ENCODE results near the gene BMP8A.
A peak's percentile ranks its signal among the peaks of the same experiment; 100 is the strongest.
"Not testable (repeated sequence)": the region's sequence is repeated elsewhere in the genome, so short reads cannot be mapped to it uniquely, and the experiment has no call there.

Gene BMP8A

DNA sequence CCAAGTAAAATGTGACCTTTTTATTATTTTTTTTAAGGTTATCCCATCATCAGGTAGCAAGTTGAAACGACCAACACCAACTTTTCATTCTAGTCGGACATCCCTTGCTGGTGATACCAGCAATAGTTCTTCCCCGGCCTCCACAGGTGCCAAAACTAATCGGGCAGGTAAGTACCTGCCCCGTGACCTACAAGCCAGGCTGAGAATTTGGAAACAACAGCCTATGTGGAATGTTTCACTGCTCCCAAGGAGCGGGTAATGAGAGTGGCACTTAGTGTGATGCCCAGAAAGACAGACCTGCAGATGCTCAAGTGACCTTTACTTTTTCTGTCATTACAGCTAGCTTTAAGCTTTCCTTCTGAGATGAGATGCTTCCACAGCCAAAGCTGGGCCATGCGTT lies 6.9 kb upstream of the BMP8A start:
- DNase-seq: no peak

- DNase-seq: no peak
These were observed 6.2 kb upstream of the BMP8A start for GRCh38 chr1:39485046-39485803.

DNA sequence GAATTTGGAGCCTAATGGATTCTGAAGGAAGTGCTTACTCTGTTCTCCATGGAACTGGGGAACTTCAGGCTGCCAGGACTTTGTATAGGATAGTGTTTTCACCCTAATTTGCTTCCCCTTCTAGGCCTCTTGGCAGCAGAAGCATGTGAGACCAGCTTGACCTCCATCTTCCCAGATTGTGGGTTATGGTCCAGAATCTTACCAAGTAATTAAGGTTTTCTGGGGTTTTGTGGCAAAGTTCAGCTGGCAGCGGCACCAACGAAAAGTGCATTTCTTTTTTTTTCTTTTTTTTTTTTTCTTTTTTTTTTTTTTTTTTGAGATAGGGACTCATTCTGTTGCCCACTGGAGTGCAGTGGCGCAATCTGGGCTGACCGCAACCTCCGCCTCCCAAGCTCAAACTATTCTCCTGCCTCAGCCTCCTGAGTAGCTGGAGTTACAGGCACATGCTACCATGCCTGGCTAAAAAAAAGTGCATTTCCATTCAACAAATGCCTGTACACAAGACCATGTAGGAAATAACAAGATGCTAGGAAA lies 3.4 kb upstream of the BMP8A start:
- DNase-seq: no peak

- no peak for DNase-seq
These were observed 2.5 kb upstream of the BMP8A start for GRCh38 chr1:39488793-39489566.

DNA sequence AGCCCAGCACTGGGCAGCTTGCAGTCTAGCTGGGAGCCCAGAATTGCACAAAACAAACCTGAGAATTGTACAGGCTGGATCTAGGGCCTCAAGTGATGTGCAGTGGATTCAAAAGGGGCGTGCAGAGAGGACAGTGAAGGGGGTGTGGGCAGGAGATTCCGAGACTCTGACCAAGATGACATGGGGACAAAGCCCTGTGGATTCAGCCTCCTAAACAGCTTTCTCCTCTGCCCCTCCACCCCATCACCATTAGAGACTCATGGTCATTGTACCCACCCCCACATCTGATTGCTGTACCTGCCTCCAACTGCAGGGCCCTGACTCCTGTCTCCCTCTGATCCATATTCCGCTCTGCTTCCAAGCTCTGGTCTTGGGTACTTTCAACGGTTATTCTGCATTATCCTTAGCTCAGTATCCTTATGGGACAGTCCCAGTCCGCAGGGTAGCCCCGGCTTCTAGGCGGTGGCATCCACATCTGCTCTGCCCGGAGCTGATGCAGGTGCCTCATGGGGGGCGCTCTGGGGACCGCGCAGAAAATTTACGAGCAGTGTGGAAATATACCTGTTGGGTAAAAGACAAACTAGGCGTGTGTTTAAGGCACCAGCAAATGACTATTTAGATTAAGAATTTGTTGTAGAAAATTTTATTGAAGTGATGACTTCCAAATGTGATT lies 1.7 kb upstream of the BMP8A start:
- no peak for DNase-seq

GRCh38 chr1:39490596-39491145 lies 765 bp upstream of the BMP8A start:
- peak; percentile 6 to 30 for DNase-seq

DNA sequence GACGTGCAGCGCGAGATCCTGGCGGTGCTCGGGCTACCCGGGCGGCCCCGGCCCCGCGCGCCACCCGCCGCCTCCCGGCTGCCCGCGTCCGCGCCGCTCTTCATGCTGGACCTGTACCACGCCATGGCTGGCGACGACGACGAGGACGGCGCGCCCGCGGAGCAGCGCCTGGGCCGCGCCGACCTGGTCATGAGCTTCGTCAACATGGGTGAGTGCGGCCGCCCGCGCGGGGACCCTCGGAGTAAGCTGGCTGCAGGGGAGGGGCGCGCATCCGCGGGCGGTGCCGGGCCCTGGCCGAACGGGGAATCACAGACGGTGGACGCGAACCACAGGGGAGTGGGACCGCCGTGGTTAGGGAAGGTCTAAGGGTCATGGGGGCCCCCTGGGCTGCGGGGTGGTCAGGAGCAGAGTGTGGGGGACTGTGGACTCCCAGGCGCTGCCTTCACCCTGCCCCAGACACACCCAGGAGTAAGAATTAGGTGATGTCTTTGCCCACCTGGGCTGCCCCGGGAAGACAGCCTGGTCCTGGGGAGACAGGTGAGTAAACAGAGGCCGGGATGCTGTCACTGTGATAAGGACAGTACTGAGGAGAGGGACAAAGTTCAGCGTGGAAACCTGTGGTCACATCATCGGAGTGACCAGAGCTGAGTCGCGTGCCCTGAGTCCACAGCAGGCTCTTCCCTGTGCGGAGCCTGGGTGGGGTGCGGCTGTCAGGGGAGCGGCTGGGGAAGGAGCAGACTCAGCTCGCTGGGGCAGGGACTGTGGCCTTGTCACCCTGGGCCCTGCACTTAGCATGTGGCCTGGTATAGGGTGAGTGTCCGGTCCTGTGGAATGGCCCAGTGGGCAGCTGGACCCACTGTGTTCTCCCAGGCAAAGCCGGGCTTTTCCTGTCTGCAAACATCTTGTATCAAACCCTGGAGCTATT lies 944 bp downstream of the BMP8A start:
- not testable (repeated sequence) for DNase-seq

DNA sequence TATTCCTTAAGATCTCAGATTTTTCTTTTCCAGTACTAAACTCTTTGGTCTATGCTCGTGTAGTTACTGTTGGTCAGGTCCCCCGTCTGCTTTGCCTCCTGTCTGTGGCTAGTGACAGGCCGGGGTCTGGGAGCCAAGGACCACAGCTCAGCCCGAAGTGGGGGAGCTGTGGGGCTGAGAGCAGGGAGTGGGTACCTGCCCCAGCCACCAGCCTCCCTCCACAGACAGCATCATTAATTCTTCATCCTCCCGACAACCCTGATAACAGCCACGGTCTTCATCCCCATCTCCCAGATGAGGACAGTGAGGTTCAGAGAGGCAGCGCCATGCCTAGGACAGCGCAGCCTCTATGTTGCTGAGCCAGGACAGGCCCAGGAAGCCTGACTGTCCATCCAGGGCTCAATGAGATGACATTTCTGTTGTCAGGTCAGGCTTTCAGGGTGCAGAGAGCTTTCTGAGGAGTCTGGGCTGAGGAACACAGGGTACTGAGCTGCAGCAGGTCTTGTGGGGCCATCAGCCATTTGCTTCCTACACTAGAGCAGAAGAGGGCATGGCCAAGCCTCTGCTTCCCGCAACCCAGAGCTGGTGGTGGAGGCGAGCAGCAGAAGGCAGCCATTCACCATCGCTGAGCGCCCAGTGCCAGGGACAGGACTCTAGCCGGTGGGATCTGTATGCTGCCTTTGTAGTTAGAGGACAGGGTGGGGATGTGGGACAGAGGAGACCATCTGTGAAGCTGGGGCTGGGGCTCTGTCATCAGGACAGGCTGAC lies 1.8 kb downstream of the BMP8A start:
- not testable (repeated sequence) for DNase-seq

- DNase-seq: no peak
These were observed 3.4 kb downstream of the BMP8A start for GRCh38 chr1:39494671-39495410.

- not testable (repeated sequence) for DNase-seq
These were observed 5.1 kb downstream of the BMP8A start for GRCh38 chr1:39496520-39496919.

GRCh38 chr1:39497585-39497984 lies 6.1 kb downstream of the BMP8A start:
- DNase-seq: no peak

DNA sequence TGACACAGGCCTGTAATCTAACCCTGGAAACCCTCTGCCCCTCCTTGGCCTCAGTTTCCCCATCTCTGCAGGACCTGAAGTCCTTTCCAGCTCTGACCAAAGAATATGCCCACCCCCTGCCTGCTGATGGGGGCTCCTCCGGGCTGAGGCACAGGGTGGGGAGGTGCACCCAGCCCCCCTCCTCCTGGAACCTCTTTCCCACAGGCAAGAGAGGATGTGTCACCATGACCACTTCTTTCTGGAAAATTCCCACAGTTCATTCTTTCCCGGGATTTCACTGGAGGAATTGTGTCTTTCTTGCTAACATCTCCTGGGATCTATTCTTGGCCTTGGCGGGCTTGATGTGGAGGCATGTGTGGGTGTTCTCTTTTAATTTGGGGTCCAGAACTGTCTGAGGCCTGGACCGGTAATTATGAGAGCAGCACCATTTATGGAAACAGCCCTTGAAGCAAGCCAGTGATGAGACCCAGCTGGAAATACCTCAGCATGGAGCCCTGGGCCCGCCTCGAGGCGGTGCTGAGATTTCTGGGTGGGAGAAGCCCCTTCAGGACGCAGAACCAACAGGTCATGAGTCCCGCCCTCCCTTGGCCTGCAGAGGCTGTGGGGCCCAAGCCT lies 6.8 kb downstream of the BMP8A start:
- not testable (repeated sequence) for DNase-seq

DNA sequence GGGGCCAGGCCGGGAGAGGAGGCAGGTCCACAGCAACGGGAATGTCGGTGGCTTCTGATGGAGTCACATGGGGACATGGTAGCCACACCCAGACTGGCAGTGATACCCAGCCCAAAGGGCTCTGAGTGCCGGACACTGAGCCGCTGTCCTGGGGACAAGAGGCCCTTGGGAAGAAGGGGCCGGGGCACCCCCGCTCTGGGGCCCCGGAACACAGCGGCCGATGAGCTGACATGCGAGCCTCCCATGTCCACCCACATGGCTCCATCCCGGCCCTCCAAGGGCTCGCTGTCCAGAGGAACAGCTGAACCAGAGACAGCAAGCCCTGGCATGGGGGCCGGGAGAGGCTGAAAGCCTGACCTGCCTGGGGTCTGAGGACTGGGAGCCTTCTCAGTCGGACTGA lies 7.4 kb downstream of the BMP8A start:
- DNase-seq: not testable (repeated sequence)

GRCh38 chr1:39499668-39500067 lies 8.2 kb downstream of the BMP8A start:
- DNase-seq: no peak

GRCh38 chr1:39500862-39501389 lies 9.5 kb downstream of the BMP8A start:
- DNase-seq: no peak

DNA sequence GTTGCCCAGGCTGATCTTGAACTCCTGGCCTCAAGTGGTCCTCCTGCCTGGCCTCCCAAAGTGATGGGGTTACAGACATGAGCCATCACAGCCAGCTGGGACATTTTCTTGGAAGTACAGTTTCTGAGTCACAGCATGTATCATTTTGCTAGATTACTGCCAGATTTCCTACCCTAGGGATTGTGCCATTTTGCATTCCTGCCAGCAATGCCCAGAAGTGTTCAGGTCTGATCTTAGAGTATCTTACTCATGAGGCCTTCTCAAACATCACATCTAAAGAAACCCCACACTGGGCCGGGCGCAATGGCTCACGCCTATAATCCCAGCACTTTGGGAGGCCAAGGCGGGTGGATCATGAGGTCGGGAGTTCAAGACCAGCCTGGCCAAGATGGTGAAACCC lies 10.2 kb downstream of the BMP8A start:
- no peak for DNase-seq

- not testable (repeated sequence) for DNase-seq
These were observed 13.0 kb downstream of the BMP8A start for GRCh38 chr1:39504436-39504835.

DNA sequence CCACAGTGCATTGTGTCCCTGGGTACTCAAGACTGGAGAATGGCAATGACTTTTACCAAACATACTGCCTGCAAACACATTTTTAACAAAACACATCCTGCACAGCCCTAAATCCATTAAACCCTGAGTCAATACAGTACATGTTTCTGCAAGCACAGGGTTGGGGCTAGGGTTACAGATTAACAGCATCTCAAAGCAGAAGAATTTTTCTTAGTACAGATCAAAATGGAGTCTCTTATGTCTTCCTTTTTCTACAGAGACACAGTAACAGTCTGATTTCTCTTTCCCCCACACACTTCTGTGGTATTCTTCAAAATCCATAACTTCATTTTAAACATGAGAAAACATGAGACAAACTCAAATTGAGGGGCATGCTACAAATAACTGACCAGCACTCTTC lies 13.9 kb downstream of the BMP8A start:
- no peak for DNase-seq

- DNase-seq: no peak
These were observed 15.9 kb downstream of the BMP8A start for GRCh38 chr1:39507230-39507928.

Measured in stimulated activated CD4-positive, alpha-beta T cell treated with anti-CD3 and anti-CD28 coated beads, Interleukin-4, amount 100 ng/mL, for 4 hours (primary cell).